ENCODE results near the gene FRMD4A.

The FRMD4A gene

GRCh38 chr10:13991353-13991752 lies 339.4 kb downstream of the FRMD4A start:
- H3K4me3 ChIP-seq (ENCODE audit: low read depth, low read length) = no peak overlapping the region
- no peak for DNase-seq
- no peaks in the 10 kb centered on the region for H3K4me1 ChIP-seq
- no peaks in the 10 kb centered on the region for H3K9me3 ChIP-seq
- TF ChIP-seq CTCF (IDR thresholded peaks at IDR 0.05; ENCODE audit: low read depth, low read length) = no peak
- H3K36me3 ChIP-seq = no peaks in the 10 kb centered on the region
- H3K27me3 ChIP-seq = no peaks in the 10 kb centered on the region

- TF ChIP-seq CTCF (IDR thresholded peaks at IDR 0.05; ENCODE audit: low read depth, low read length) = no peak
- no peak overlapping the region for H3K4me3 ChIP-seq (ENCODE audit: low read depth, low read length)
- no peaks in the 10 kb centered on the region for H3K4me1 ChIP-seq
- no peaks in the 10 kb centered on the region for H3K9me3 ChIP-seq
- no peaks in the 10 kb centered on the region for H3K27me3 ChIP-seq
- no peak for DNase-seq
- H3K36me3 ChIP-seq = no peaks in the 10 kb centered on the region
Measured at GRCh38 chr10:13990946-13991345, 339.8 kb downstream of the FRMD4A start.

GRCh38 chr10:13990392-13990805 lies 340.3 kb downstream of the FRMD4A start:
- Histone ChIP-seq H3K27me3 (no peaks in the 10 kb centered on the region), H3K9me3 (no peaks in the 10 kb centered on the region), H3K4me3 (ENCODE audit: low read depth, low read length) (no peak overlapping the region), H3K4me1 (no peaks in the 10 kb centered on the region), H3K36me3 (no peaks in the 10 kb centered on the region)
- no peak for DNase-seq
- no peak for TF ChIP-seq CTCF (IDR thresholded peaks at IDR 0.05; ENCODE audit: low read depth, low read length)

- Histone ChIP-seq H3K4me1 (no peaks in the 10 kb centered on the region), H3K9me3 (no peaks in the 10 kb centered on the region), H3K27me3 (no peaks in the 10 kb centered on the region), H3K36me3 (no peaks in the 10 kb centered on the region), H3K4me3 (ENCODE audit: low read depth, low read length) (no peak overlapping the region)
- TF ChIP-seq CTCF (IDR thresholded peaks at IDR 0.05; ENCODE audit: low read depth, low read length) = no peak
- DNase-seq = no peak
Measured at GRCh38 chr10:13989616-13990015, 341.1 kb downstream of the FRMD4A start.

- no peaks in the 10 kb centered on the region for H3K4me1 ChIP-seq
- H3K4me3 ChIP-seq (ENCODE audit: low read depth, low read length) = no peak overlapping the region
- DNase-seq = no peak
Measured at GRCh38 chr10:13987446-13987845, 343.3 kb downstream of the FRMD4A start.

GRCh38 chr10:13984647-13985155 lies 346.0 kb downstream of the FRMD4A start:
- Histone ChIP-seq H3K27me3 (no peaks in the 10 kb centered on the region), H3K4me3 (ENCODE audit: low read depth, low read length) (no peak overlapping the region), H3K36me3 (no peaks in the 10 kb centered on the region), H3K9me3 (no peaks in the 10 kb centered on the region), H3K4me1 (no peaks in the 10 kb centered on the region)
- DNase-seq = no peak
- TF ChIP-seq CTCF (IDR thresholded peaks at IDR 0.05; ENCODE audit: low read depth, low read length) = no peak

More at GRCh38 chr10:13987446-13987845, 343.3 kb downstream of the FRMD4A start:
- Histone ChIP-seq H3K9me3 (no peaks in the 10 kb centered on the region), H3K27me3 (no peaks in the 10 kb centered on the region), H3K36me3 (no peaks in the 10 kb centered on the region)
- TF ChIP-seq CTCF (IDR thresholded peaks at IDR 0.05; ENCODE audit: low read depth, low read length) = no peak

All from BE2C (cell line).